GM23338 (cell line): ENCODE results near the gene ITGB6. TPM values are rescaled to one million over a fixed set of nuclear protein-coding genes. Genes with fewer than 3 reads are reported as not detected.

Experiments
- ATAC-seq: fragments of 200-7000 bp; cut with Tn5 transposase; 3 replicates; pipeline ENCODE4 v1.9.1; 2020
- DNase-seq: peaks from one replicate; pipeline ENCODE4 v3.0.0-alpha.2; 2015; ENCODE audit warnings: low spot score
- H2AFZ ChIP-seq: fragments of 200-600 bp; sonication (generic); 2 replicates; pipeline ENCODE4 v1.8.0; 2016; ENCODE audit warnings: antibody characterized with exemption, mild to moderate bottlenecking, moderate library complexity
- H3F3A ChIP-seq: fragments of 200-600 bp; sonication (generic); replicated peaks from 2 replicates; pipeline ENCODE4 v1.8.0; 2017; ENCODE audit warnings: antibody characterized with exemption, mixed run types, low read depth
- H3K27ac ChIP-seq: fragments of 200-600 bp; sonication (generic); 2 replicates; pipeline ENCODE4 v1.6.1; 2016; ENCODE audit warnings: low read depth
- H3K27me3 ChIP-seq: fragments of 200-600 bp; sonication (generic); 2 replicates; pipeline ENCODE4 v1.8.0; 2016; ENCODE audit warnings: mild to moderate bottlenecking, mixed run types, moderate library complexity; ENCODE audit not compliant: insufficient read depth
- H3K36me3 ChIP-seq: fragments of 200-600 bp; sonication (generic); 2 replicates; pipeline ENCODE4 v1.8.0; 2016; ENCODE audit warnings: mild to moderate bottlenecking; ENCODE audit not compliant: insufficient read depth
- H3K4me1 ChIP-seq: fragments of 200-600 bp; sonication (generic); 2 replicates; pipeline ENCODE4 v1.8.0; 2016; ENCODE audit warnings: mild to moderate bottlenecking, moderate library complexity; ENCODE audit not compliant: insufficient read depth
- H3K4me2 ChIP-seq: fragments of 200-600 bp; sonication (generic); 2 replicates; pipeline ENCODE4 v1.7.1; 2017; ENCODE audit warnings: mixed run types
- H3K4me3 ChIP-seq: fragments of 200-600 bp; sonication (generic); 2 replicates; pipeline ENCODE4 v1.6.1; 2016; ENCODE audit warnings: mixed run types
- H3K79me2 ChIP-seq: fragments of 200-600 bp; sonication (generic); replicated peaks from 2 replicates; pipeline ENCODE4 v1.8.0; 2017; ENCODE audit warnings: mild to moderate bottlenecking; ENCODE audit not compliant: insufficient read depth
- H3K9me2 ChIP-seq: fragments of 200-600 bp; sonication (generic); 2 replicates; pipeline ENCODE4 v1.8.0; 2017; ENCODE audit not compliant: insufficient read depth
- H4K20me1 ChIP-seq: fragments of 200-600 bp; sonication (generic); replicated peaks from 2 replicates; pipeline ENCODE4 v1.8.0; 2017; ENCODE audit warnings: mild to moderate bottlenecking; ENCODE audit not compliant: insufficient read depth
- H3K27ac Mint-ChIP-seq: 2 replicates; pipeline ENCODE4 v1.8.0; 2020; ENCODE audit warnings: inconsistent platforms, mild to moderate bottlenecking, moderate library complexity, mixed read lengths
- H3K27me3 Mint-ChIP-seq: 3 replicates; pipeline ENCODE4 v1.8.0; 2022; ENCODE audit warnings: low read depth, mild to moderate bottlenecking, moderate library complexity, mixed read lengths, inconsistent platforms; ENCODE audit not compliant: insufficient read depth, poor library complexity
- H3K36me3 Mint-ChIP-seq: 3 replicates; pipeline ENCODE4 v1.8.0; 2021; ENCODE audit warnings: low read depth, mild to moderate bottlenecking, inconsistent platforms, moderate library complexity, mixed read lengths
- H3K4me1 Mint-ChIP-seq: 3 replicates; pipeline ENCODE4 v1.8.0; 2020; ENCODE audit warnings: mild to moderate bottlenecking, inconsistent platforms, mixed read lengths
- H3K4me3 Mint-ChIP-seq: 3 replicates; pipeline ENCODE4 v1.8.0; 2021; ENCODE audit warnings: moderate library complexity, mild to moderate bottlenecking, inconsistent platforms, mixed read lengths
- H3K9me3 Mint-ChIP-seq: 3 replicates; pipeline ENCODE4 v1.8.0; 2020; ENCODE audit warnings: moderate library complexity, mild to moderate bottlenecking, inconsistent platforms, mixed read lengths
- CREB1 ChIP-seq: fragments of 250-450 bp; sonication (Bioruptor Pico); IDR thresholded peaks from 2 replicates; pipeline ENCODE4 v1.5.0; 2020; ENCODE audit warnings: low read depth, mild to moderate bottlenecking, moderate library complexity
- CTCF ChIP-seq, 2 experiments: fragments of 200-600 bp in 1 of 2; sonication (generic) in 1 of 2; conservative IDR thresholded peaks; 2 replicates each; pipeline versions ENCODE4 v1.5.1 to v1.6.1; 2016 to 2017; ENCODE audit warnings: antibody characterized with exemption in 2 of 2, low read depth in 2 of 2, mild to moderate bottlenecking in 2 of 2, moderate library complexity in 1 of 2
- JUNB ChIP-seq: IDR thresholded peaks from one replicate; pipeline ENCODE4 v1.6.1; 2016; ENCODE audit warnings: antibody characterized with exemption; ENCODE audit not compliant: unreplicated experiment
- NANOG ChIP-seq: IDR thresholded peaks from 2 replicates; pipeline ENCODE4 v1.6.1; 2016; ENCODE audit warnings: antibody characterized with exemption, borderline replicate concordance
- REST ChIP-seq: IDR thresholded peaks from one replicate; pipeline ENCODE4 v1.6.1; 2018; ENCODE audit warnings: antibody characterized with exemption; ENCODE audit not compliant: unreplicated experiment
- ZNF114 ChIP-seq: fragments of 250-450 bp; sonication (Bioruptor Pico); IDR thresholded peaks from 2 replicates; pipeline ENCODE4 v1.5.0; 2020; ENCODE audit warnings: mild to moderate bottlenecking, moderate library complexity
- ZNF462 ChIP-seq: fragments of 250-450 bp; sonication (Bioruptor Pico); IDR thresholded peaks from 2 replicates; pipeline ENCODE4 v1.5.0; 2020; ENCODE audit warnings: mild to moderate bottlenecking, moderate library complexity
- polyA plus RNA-seq: library from polyadenylated mRNA; unstranded; fragments of >200 nt; fragmentation: Nextera tagmentation; extraction: Ambion mirVana; gene quantifications from 2 replicates; pipeline ENCODE4 v1.2.1, GENCODE V29; 2016
- total RNA-seq: library from RNA; depleted of rRNA; stranded (reverse); fragments of >200 nt; shearing (Covaris generic); gene quantifications from 2 replicates; pipeline ENCODE4 v1.2.3, GENCODE V29; 2014
- TF ChIP-seq, protein P1 (sequence below): IDR thresholded peaks from 2 replicates; pipeline ENCODE4 v1.6.1; 2016; ENCODE audit warnings: antibody characterized with exemption

The ITGB6 gene
- total and polyA plus RNA-seq, 2 experiments from 2014 or later, result not detected

- TF ChIP-seq, protein P1, sequence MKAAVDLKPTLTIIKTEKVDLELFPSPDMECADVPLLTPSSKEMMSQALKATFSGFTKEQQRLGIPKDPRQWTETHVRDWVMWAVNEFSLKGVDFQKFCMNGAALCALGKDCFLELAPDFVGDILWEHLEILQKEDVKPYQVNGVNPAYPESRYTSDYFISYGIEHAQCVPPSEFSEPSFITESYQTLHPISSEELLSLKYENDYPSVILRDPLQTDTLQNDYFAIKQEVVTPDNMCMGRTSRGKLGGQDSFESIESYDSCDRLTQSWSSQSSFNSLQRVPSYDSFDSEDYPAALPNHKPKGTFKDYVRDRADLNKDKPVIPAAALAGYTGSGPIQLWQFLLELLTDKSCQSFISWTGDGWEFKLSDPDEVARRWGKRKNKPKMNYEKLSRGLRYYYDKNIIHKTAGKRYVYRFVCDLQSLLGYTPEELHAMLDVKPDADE, result no peak
- TF ChIP-seq CREB1, result no peak
- no peak for TF ChIP-seq CTCF (conservative IDR thresholded peaks at IDR 0.05; ENCODE audit: low read depth in 2 of 2)
- TF ChIP-seq NANOG, result no peak
Observed at GRCh38 chr2:160174322-160174721, 25.8 kb downstream of the ITGB6 start (continued).

DNA sequence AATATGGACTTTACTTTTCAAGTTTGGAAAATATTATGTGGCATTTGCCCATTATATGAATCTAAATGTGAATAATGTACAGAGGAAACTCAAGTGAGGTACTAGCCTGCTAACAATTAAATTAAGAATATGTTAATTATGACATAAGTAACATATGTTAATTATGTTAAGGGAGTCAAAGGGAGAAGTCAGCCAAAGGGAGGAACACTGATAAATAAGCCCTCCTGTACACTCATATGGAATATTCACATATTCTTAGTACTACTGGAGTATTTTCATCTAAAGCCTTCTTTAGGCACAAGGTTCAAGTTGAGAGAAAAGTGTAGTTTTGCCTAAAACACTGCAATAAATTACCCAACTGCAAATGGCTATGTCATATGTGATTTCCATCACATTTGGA, 30.1 kb downstream of the ITGB6 start:
- no peak overlapping the region; the same call in 1 of the 2 replicates for H3K27ac ChIP-seq
- no peaks in the 10 kb centered on the region for H3K36me3 Mint-ChIP-seq
- ATAC-seq (no peak), DNase-seq (no peak)
- no peaks in the 10 kb centered on the region for H3K4me1 ChIP-seq
- H3K9me3 Mint-ChIP-seq, result no peaks in the 10 kb centered on the region
- H3K27me3 Mint-ChIP-seq, result no peaks in the 10 kb centered on the region
- H3F3A ChIP-seq, result no peaks in the 10 kb centered on the region
- no peaks in the 10 kb centered on the region for H3K36me3 ChIP-seq
- no peaks in the 10 kb centered on the region for H3K79me2 ChIP-seq
- no peak overlapping the region for H2AFZ ChIP-seq
- no peak overlapping the region for H3K4me3 Mint-ChIP-seq
- H3K4me2 ChIP-seq, result no peak overlapping the region
- H3K9me2 ChIP-seq, result no peaks in the 10 kb centered on the region
- H3K4me3 ChIP-seq, result no peak overlapping the region
- H4K20me1 ChIP-seq, result no peaks in the 10 kb centered on the region
- no peak overlapping the region for H3K27ac Mint-ChIP-seq
- H3K27me3 ChIP-seq, result no peaks in the 10 kb centered on the region
- H3K4me1 Mint-ChIP-seq, result peaks cover 5% of the 10 kb centered on the region
- no peak for TF ChIP-seq CTCF (conservative IDR thresholded peaks at IDR 0.05; ENCODE audit: low read depth in 2 of 2)
- TF ChIP-seq JUNB, result no peak
- TF ChIP-seq REST, result no peak
- TF ChIP-seq ZNF114, result no peak
- no peak for TF ChIP-seq CREB1
- no peak for TF ChIP-seq ZNF462 (CRISPR knock-in tag)
- TF ChIP-seq, protein P1, result no peak
